B cell (primary cell): ENCODE data around the gene DNAH11.
"Not testable (repeated sequence)": the region's sequence is repeated elsewhere in the genome, so short reads cannot be mapped to it uniquely, and the experiment has no call there.

ENCODE experiments used
- CTCF ChIP-seq: fragments of 200-600 bp; IDR thresholded peaks from one replicate; pipeline ENCODE4 v1.8.0; 2022; ENCODE audit warnings: antibody characterized with exemption, mild to moderate bottlenecking
- EZH2 ChIP-seq: IDR thresholded peaks from 2 replicates; pipeline ENCODE4 v1.6.1; 2012; ENCODE audit warnings: borderline replicate concordance, low read depth, mild to moderate bottlenecking, moderate library complexity, low read length; ENCODE audit not compliant: insufficient read depth, poor library complexity, severe bottlenecking

- TF ChIP-seq CTCF, EZH2: not testable (repeated sequence)
Observed at GRCh38 chr7:21533646-21534045, 9.2 kb upstream of the DNAH11 start.
